HG03565 (cell line): Measurements from ENCODE around the gene PTRHD1.
A peak's percentile ranks its signal among the peaks of the same experiment; 100 is the strongest.

Experiments
- ATAC-seq: cut with Tn5 transposase; IDR thresholded peaks from one replicate; pipeline ENCODE4 v1.9.1; 2021; ENCODE audit warnings: mild to moderate bottlenecking, moderate library complexity; ENCODE audit not compliant: unreplicated experiment

PTRHD1 gene

GRCh38 chr2:24830786-24831185 lies 37.6 kb upstream of the PTRHD1 start:
- no peak for ATAC-seq

GRCh38 chr2:24830351-24830750 lies 37.2 kb upstream of the PTRHD1 start:
- ATAC-seq: no peak

GRCh38 chr2:24828238-24828996 lies 35.2 kb upstream of the PTRHD1 start:
- ATAC-seq: no peak

GRCh38 chr2:24827321-24828237 lies 34.4 kb upstream of the PTRHD1 start:
- peak; percentile 65 for ATAC-seq

GRCh38 chr2:24826773-24827145 lies 33.6 kb upstream of the PTRHD1 start:
- ATAC-seq: no peak

GRCh38 chr2:24825883-24826772 lies 32.9 kb upstream of the PTRHD1 start:
- no peak for ATAC-seq

- ATAC-seq: no peak
Measured at GRCh38 chr2:24824966-24825882, 32.0 kb upstream of the PTRHD1 start.

- ATAC-seq: no peak
Measured at GRCh38 chr2:24824071-24824588, 30.9 kb upstream of the PTRHD1 start.

GRCh38 chr2:24822049-24822706 lies 29.0 kb upstream of the PTRHD1 start:
- ATAC-seq: no peak

GRCh38 chr2:24821433-24821891 lies 28.3 kb upstream of the PTRHD1 start:
- ATAC-seq: no peak

GRCh38 chr2:24820598-24821432 lies 27.6 kb upstream of the PTRHD1 start:
- ATAC-seq: no peak

GRCh38 chr2:24820175-24820513 lies 27.0 kb upstream of the PTRHD1 start:
- ATAC-seq: no peak

- ATAC-seq: no peak
Measured at GRCh38 chr2:24819442-24820174, 26.4 kb upstream of the PTRHD1 start.

GRCh38 chr2:24818721-24819167 lies 25.6 kb upstream of the PTRHD1 start:
- ATAC-seq: no peak

- no peak for ATAC-seq
Measured at GRCh38 chr2:24816884-24817283, 23.7 kb upstream of the PTRHD1 start.

- ATAC-seq: no peak
Measured at GRCh38 chr2:24816404-24816803, 23.2 kb upstream of the PTRHD1 start.

GRCh38 chr2:24815171-24815570 lies 22.0 kb upstream of the PTRHD1 start:
- no peak for ATAC-seq

- ATAC-seq: no peak
Measured at GRCh38 chr2:24814516-24814915, 21.3 kb upstream of the PTRHD1 start.
